ENCODE results near the gene UPF1. TPM values are rescaled to one million over a fixed set of nuclear protein-coding genes. Genes with fewer than 3 reads are reported as not detected.

Gene UPF1
- total RNA-seq, 1 donor from 2014 or later = 225 TPM

GRCh38 chr19:18800079-18800478, 31.7 kb upstream of the UPF1 start:
- Histone ChIP-seq H3K9me3 (no peaks in the 10 kb centered on the region), H3K27ac (no peak overlapping the region), H3K27me3 (no peaks in the 10 kb centered on the region), H3K4me3 (no peak overlapping the region), H3K4me1 (peaks cover 0 to 6% of the 10 kb centered on the region in 2 donors), H3K36me3 (no peaks in the 10 kb centered on the region)
- intact Hi-C loops (cut with DNase I) = no loop called here
- no peak for TF ChIP-seq CTCF (IDR thresholded peaks at IDR 0.05)
- no peak for DNase-seq (ENCODE audit: low spot score in 2 of 2)

GRCh38 chr19:18800636-18801035, 31.1 kb upstream of the UPF1 start:
- peaks cover 0 to 2% of the 10 kb centered on the region in 2 donors for H3K4me1 ChIP-seq
- no peak for DNase-seq (ENCODE audit: low spot score in 2 of 2)
- intact Hi-C loops (cut with DNase I) = no loop called here
- no peak overlapping the region for H3K27ac ChIP-seq
- H3K9me3 ChIP-seq = no peaks in the 10 kb centered on the region
- no peaks in the 10 kb centered on the region for H3K36me3 ChIP-seq
- H3K4me3 ChIP-seq = no peak overlapping the region
- no peaks in the 10 kb centered on the region for H3K27me3 ChIP-seq
- no peak for TF ChIP-seq CTCF (IDR thresholded peaks at IDR 0.05)

GRCh38 chr19:18802354-18802753, 29.4 kb upstream of the UPF1 start:
- intact Hi-C loops (cut with DNase I) = no loop called here
- Histone ChIP-seq H3K9me3 (no peaks in the 10 kb centered on the region), H3K36me3 (no peaks in the 10 kb centered on the region), H3K27me3 (no peaks in the 10 kb centered on the region), H3K27ac (no peak overlapping the region), H3K4me3 (no peak overlapping the region), H3K4me1 (no peaks in the 10 kb centered on the region)
- DNase-seq (ENCODE audit: low spot score in 2 of 2) = no peak
- no peak for TF ChIP-seq CTCF (IDR thresholded peaks at IDR 0.05)

GRCh38 chr19:18803550-18804138, 28.1 kb upstream of the UPF1 start:
- Histone ChIP-seq H3K4me1 (no peaks in the 10 kb centered on the region), H3K9me3 (no peaks in the 10 kb centered on the region), H3K27me3 (no peaks in the 10 kb centered on the region), H3K4me3 (no peak overlapping the region), H3K27ac (no peak overlapping the region), H3K36me3 (no peaks in the 10 kb centered on the region)
- TF ChIP-seq CTCF (IDR thresholded peaks at IDR 0.05) = no peak
- intact Hi-C loops (cut with DNase I) = no loop called here
- no peak for DNase-seq (ENCODE audit: low spot score in 2 of 2)

- H3K27ac ChIP-seq = no peak overlapping the region
- H3K9me3 ChIP-seq = no peaks in the 10 kb centered on the region
- intact Hi-C loops (cut with DNase I) = no loop called here
- no peak for DNase-seq (ENCODE audit: low spot score in 2 of 2)
- no peak for TF ChIP-seq CTCF (IDR thresholded peaks at IDR 0.05)
- no peaks in the 10 kb centered on the region for H3K27me3 ChIP-seq
- H3K4me3 ChIP-seq = no peak overlapping the region
- H3K36me3 ChIP-seq = no peaks in the 10 kb centered on the region
- peaks cover 2 to 3% of the 10 kb centered on the region in 2 donors for H3K4me1 ChIP-seq
Measured at GRCh38 chr19:18804139-18804601, 27.6 kb upstream of the UPF1 start.

- intact Hi-C loops (cut with DNase I) = no loop called here
- Histone ChIP-seq H3K4me3 (no peak overlapping the region), H3K4me1 (peaks cover 3 to 4% of the 10 kb centered on the region in 2 donors), H3K27me3 (no peaks in the 10 kb centered on the region), H3K9me3 (no peaks in the 10 kb centered on the region), H3K36me3 (no peaks in the 10 kb centered on the region), H3K27ac (no peak overlapping the region)
- no peak for DNase-seq (ENCODE audit: low spot score in 2 of 2)
- no peak for TF ChIP-seq CTCF (IDR thresholded peaks at IDR 0.05)
Measured at GRCh38 chr19:18804643-18805042, 27.1 kb upstream of the UPF1 start.

All from ascending aorta (tissue), 2 donors.